Lower leg skin (tissue), 3 donors: ENCODE data around the gene ADGRV1.

ENCODE experiments used
- CTCF ChIP-seq, 3 donors: fragments of 450-650 bp; IDR thresholded peaks; one replicate each; pipeline ENCODE4 v1.5.1; 2016; ENCODE audit warnings: antibody characterized with exemption in 3 of 3, mild to moderate bottlenecking in 3 of 3, moderate library complexity in 2 of 3
- POLR2A ChIP-seq, 2 donors: fragments of 450-650 bp; IDR thresholded peaks; one replicate each; pipeline ENCODE4 v1.6.1; 2016 to 2017; ENCODE audit warnings: antibody characterized with exemption in 2 of 2, mild to moderate bottlenecking in 1 of 2, moderate library complexity in 1 of 2

GRCh38 chr5:90550963-90551362, 7.6 kb upstream of the ADGRV1 start:
- TF ChIP-seq CTCF (IDR thresholded peaks at IDR 0.05), result no peak
- no peak for TF ChIP-seq POLR2A (IDR thresholded peaks at IDR 0.05)
